ENCODE results near the gene WIPF1. TPM values are rescaled to one million over a fixed set of nuclear protein-coding genes. Genes with fewer than 3 reads are reported as not detected.

The WIPF1 gene
- total RNA-seq, 1 experiment from 2014 or later, result 6.4 TPM

- TF ChIP-seq, protein P1, sequence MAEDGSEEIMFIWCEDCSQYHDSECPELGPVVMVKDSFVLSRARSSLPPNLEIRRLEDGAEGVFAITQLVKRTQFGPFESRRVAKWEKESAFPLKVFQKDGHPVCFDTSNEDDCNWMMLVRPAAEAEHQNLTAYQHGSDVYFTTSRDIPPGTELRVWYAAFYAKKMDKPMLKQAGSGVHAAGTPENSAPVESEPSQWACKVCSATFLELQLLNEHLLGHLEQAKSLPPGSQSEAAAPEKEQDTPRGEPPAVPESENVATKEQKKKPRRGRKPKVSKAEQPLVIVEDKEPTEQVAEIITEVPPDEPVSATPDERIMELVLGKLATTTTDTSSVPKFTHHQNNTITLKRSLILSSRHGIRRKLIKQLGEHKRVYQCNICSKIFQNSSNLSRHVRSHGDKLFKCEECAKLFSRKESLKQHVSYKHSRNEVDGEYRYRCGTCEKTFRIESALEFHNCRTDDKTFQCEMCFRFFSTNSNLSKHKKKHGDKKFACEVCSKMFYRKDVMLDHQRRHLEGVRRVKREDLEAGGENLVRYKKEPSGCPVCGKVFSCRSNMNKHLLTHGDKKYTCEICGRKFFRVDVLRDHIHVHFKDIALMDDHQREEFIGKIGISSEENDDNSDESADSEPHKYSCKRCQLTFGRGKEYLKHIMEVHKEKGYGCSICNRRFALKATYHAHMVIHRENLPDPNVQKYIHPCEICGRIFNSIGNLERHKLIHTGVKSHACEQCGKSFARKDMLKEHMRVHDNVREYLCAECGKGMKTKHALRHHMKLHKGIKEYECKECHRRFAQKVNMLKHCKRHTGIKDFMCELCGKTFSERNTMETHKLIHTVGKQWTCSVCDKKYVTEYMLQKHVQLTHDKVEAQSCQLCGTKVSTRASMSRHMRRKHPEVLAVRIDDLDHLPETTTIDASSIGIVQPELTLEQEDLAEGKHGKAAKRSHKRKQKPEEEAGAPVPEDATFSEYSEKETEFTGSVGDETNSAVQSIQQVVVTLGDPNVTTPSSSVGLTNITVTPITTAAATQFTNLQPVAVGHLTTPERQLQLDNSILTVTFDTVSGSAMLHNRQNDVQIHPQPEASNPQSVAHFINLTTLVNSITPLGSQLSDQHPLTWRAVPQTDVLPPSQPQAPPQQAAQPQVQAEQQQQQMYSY (CRISPR knock-in tag; IDR thresholded peaks at IDR 0.05), result no peak
- TF ChIP-seq EMX1 (CRISPR knock-in tag; IDR thresholded peaks at IDR 0.05) (no peak), IRF2 (CRISPR knock-in tag; IDR thresholded peaks at IDR 0.05; ENCODE audit: borderline replicate concordance, low read depth) (no peak), FOXJ3 (CRISPR knock-in tag; IDR thresholded peaks at IDR 0.05; ENCODE audit: borderline replicate concordance) (no peak), ZNF671 (CRISPR knock-in tag; IDR thresholded peaks at IDR 0.05) (no peak), ATF1 (CRISPR knock-in tag; IDR thresholded peaks at IDR 0.05) (no peak), SP1 (CRISPR knock-in tag; conservative IDR thresholded peaks at IDR 0.05) (no peak), NFYB (CRISPR knock-in tag; conservative IDR thresholded peaks at IDR 0.05; ENCODE audit: low read depth) (no peak), CBFB (CRISPR knock-in tag; IDR thresholded peaks at IDR 0.05; ENCODE audit: low read depth) (no peak), SMAD4 (CRISPR knock-in tag; IDR thresholded peaks at IDR 0.05) (no peak)
Measured at GRCh38 chr2:174573621-174574081, 24.0 kb downstream of the WIPF1 start (continued).

GRCh38 chr2:174572556-174572955, 25.0 kb downstream of the WIPF1 start:
- POLR2A ChIA-PET, result no interaction called here
- no peaks in the 10 kb centered on the region for H3K9me3 Mint-ChIP-seq
- H3K36me3 Mint-ChIP-seq, result peaks cover 4% of the 10 kb centered on the region; the same call in 1 of the 2 replicates
- no peaks in the 10 kb centered on the region for H3K4me1 Mint-ChIP-seq
- H3K27me3 Mint-ChIP-seq (ENCODE audit: low read depth), result no peaks in the 10 kb centered on the region
- DNase-seq (ENCODE audit: low spot score) (no peak), ATAC-seq (no peak)
- H3K27ac Mint-ChIP-seq, result no peak overlapping the region
- CTCF ChIA-PET, result interaction anchor here (0.7 to 1.2 kb wide), 2 partner anchors 26 to 533 kb away, joined by 3 to 4 read pairs; no protein-coding TSS in a partner anchor
- H3K4me3 Mint-ChIP-seq, result no peak overlapping the region
- TF ChIP-seq CBFB (CRISPR knock-in tag; IDR thresholded peaks at IDR 0.05; ENCODE audit: low read depth), result no peak
- no peak for TF ChIP-seq FOXP4 (CRISPR knock-in tag; IDR thresholded peaks at IDR 0.05)
- no peak for TF ChIP-seq NR1H2 (CRISPR knock-in tag; IDR thresholded peaks at IDR 0.05)
- no peak for TF ChIP-seq CREM (CRISPR knock-in tag; IDR thresholded peaks at IDR 0.05)
- TF ChIP-seq ZBTB43 (CRISPR knock-in tag; IDR thresholded peaks at IDR 0.05), result no peak
- no peak for TF ChIP-seq TEAD1 (CRISPR knock-in tag; IDR thresholded peaks at IDR 0.05)
- TF ChIP-seq, protein P2, sequence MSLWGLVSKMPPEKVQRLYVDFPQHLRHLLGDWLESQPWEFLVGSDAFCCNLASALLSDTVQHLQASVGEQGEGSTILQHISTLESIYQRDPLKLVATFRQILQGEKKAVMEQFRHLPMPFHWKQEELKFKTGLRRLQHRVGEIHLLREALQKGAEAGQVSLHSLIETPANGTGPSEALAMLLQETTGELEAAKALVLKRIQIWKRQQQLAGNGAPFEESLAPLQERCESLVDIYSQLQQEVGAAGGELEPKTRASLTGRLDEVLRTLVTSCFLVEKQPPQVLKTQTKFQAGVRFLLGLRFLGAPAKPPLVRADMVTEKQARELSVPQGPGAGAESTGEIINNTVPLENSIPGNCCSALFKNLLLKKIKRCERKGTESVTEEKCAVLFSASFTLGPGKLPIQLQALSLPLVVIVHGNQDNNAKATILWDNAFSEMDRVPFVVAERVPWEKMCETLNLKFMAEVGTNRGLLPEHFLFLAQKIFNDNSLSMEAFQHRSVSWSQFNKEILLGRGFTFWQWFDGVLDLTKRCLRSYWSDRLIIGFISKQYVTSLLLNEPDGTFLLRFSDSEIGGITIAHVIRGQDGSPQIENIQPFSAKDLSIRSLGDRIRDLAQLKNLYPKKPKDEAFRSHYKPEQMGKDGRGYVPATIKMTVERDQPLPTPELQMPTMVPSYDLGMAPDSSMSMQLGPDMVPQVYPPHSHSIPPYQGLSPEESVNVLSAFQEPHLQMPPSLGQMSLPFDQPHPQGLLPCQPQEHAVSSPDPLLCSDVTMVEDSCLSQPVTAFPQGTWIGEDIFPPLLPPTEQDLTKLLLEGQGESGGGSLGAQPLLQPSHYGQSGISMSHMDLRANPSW (CRISPR knock-in tag; conservative IDR thresholded peaks at IDR 0.05; ENCODE audit: low read depth), result no peak

Measured in WTC11 (cell line).